SU-DHL-6 (cell line): ENCODE results near the gene LTBP4.

Experiments
- CTCF ChIP-seq: fragments of 200-600 bp; sonication (generic); IDR thresholded peaks from one replicate; pipeline ENCODE4 v1.5.1; 2017; ENCODE audit warnings: antibody characterized with exemption, mild to moderate bottlenecking, low read length, moderate library complexity; ENCODE audit not compliant: insufficient read depth, poor library complexity, severe bottlenecking
- EZH2phosphoT487 ChIP-seq: fragments of 200-600 bp; sonication (generic), shearing (Covaris generic); conservative IDR thresholded peaks from 2 replicates; pipeline ENCODE4 v1.6.1; 2018; ENCODE audit warnings: mild to moderate bottlenecking, antibody characterized with exemption, low read length, moderate library complexity, mixed read lengths

GRCh38 chr19:40561947-40562346, 39.2 kb upstream of the LTBP4 start:
- TF ChIP-seq EZH2phosphoT487 (no peak), CTCF (no peak)
